A673 (cell line): Measurements from ENCODE around the gene CNGA1.

Source experiments
- EZH2 ChIP-seq: fragments of 200-600 bp; sonication (generic); IDR thresholded peaks from 2 replicates; pipeline ENCODE4 v1.6.1; 2017; ENCODE audit warnings: borderline replicate concordance, low read depth, mild to moderate bottlenecking, mixed read lengths, antibody characterized with exemption, low read length; ENCODE audit not compliant: poor library complexity, severe bottlenecking
- TF ChIP-seq, protein P1 (sequence below): fragments of 300-800, 200-600 bp; sonication (generic); conservative IDR thresholded peaks from 2 replicates; pipeline ENCODE4 v1.5.1; 2017; ENCODE audit warnings: low read depth, mild to moderate bottlenecking, antibody characterized with exemption, low read length, moderate library complexity, mixed read lengths

- TF ChIP-seq, protein P1, sequence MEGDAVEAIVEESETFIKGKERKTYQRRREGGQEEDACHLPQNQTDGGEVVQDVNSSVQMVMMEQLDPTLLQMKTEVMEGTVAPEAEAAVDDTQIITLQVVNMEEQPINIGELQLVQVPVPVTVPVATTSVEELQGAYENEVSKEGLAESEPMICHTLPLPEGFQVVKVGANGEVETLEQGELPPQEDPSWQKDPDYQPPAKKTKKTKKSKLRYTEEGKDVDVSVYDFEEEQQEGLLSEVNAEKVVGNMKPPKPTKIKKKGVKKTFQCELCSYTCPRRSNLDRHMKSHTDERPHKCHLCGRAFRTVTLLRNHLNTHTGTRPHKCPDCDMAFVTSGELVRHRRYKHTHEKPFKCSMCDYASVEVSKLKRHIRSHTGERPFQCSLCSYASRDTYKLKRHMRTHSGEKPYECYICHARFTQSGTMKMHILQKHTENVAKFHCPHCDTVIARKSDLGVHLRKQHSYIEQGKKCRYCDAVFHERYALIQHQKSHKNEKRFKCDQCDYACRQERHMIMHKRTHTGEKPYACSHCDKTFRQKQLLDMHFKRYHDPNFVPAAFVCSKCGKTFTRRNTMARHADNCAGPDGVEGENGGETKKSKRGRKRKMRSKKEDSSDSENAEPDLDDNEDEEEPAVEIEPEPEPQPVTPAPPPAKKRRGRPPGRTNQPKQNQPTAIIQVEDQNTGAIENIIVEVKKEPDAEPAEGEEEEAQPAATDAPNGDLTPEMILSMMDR, result no peak
- no peak for TF ChIP-seq EZH2
Measured at GRCh38 chr4:48025005-48025404, 8.5 kb upstream of the CNGA1 start.
